ENCODE results near the gene G6PC1.

DNA sequence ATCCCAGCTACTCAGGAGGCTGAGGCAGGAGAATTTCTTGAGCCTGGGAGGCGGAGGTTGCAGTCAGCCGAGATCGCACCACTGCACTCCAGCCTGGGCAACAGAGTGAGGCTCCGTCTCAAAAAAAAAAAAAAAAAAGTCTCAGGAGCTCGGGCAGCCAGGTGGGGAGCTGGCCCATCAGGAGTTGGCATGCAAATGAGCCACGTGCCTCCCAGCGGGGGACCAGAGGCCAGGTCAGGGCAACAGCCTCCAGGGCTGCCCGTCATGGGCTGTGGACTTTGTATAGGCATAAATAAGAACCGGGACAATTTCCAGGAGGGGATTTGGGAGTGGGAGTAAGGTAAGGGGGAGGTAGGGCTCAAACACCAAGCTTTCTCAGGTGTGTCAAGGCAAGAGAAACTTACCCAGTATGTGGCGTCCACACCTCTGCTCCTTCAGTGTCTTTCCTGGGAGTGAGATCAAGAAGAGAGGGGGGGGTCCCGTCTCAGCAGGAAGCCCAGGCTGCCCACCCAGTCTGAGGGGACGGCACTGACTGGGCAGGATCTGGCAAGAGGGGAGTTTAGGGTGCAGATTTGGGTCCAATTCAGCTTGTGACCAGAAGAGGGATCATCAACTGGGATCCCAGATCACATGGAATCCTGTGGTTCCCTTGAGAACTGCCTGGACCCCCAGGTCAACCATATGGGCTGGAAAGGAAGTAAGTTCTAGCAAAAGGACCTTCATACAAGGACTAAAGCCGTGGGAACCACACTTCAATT, 22.3 kb upstream of the G6PC1 start:
- TF ChIP-seq, protein P1, sequence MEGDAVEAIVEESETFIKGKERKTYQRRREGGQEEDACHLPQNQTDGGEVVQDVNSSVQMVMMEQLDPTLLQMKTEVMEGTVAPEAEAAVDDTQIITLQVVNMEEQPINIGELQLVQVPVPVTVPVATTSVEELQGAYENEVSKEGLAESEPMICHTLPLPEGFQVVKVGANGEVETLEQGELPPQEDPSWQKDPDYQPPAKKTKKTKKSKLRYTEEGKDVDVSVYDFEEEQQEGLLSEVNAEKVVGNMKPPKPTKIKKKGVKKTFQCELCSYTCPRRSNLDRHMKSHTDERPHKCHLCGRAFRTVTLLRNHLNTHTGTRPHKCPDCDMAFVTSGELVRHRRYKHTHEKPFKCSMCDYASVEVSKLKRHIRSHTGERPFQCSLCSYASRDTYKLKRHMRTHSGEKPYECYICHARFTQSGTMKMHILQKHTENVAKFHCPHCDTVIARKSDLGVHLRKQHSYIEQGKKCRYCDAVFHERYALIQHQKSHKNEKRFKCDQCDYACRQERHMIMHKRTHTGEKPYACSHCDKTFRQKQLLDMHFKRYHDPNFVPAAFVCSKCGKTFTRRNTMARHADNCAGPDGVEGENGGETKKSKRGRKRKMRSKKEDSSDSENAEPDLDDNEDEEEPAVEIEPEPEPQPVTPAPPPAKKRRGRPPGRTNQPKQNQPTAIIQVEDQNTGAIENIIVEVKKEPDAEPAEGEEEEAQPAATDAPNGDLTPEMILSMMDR (IDR thresholded peaks at IDR 0.05; ENCODE audit: low read depth, low read length) = no peak
- TF ChIP-seq EZH2phosphoT487 (IDR thresholded peaks at IDR 0.05; ENCODE audit: low read depth) = no peak

All from OCI-LY3 (cell line).